HCT116 (cell line): Measurements from ENCODE around the gene RASL11B. TPM values are rescaled to one million over a fixed set of nuclear protein-coding genes. Genes with fewer than 3 reads are reported as not detected.

Source experiments
- ATAC-seq: fragments of 200-7000 bp; cut with Tn5 transposase; 2 replicates; pipeline ENCODE4 v1.9.1; 2020; ENCODE audit warnings: mild to moderate bottlenecking, moderate library complexity
- BruUV-seq: library from RNA; stranded (reverse); fragments of 400-500 nt; replicated peaks from 2 replicates; lab custom pipeline; 2021; lab: Mats Ljungman, UMichigan
- CTCF ChIA-PET: fragments of 300-600 bp; sonication (Branson Sonifier 250); formaldehyde crosslinking; loops from one replicate; lab custom pipeline; 2021; ENCODE audit warnings: antibody characterized with exemption; lab: Charles Lee
- POLR2A ChIA-PET: fragments of 300-600, 350-600 bp; sonication (Branson Sonifier 250); formaldehyde crosslinking; loops from one replicate; lab custom pipeline; 2021; ENCODE audit warnings: antibody characterized with exemption; lab: Charles Lee
- RAD21 ChIA-PET, 2 experiments: fragments of 300-600 bp; sonication (Branson Sonifier 250); formaldehyde crosslinking; loops; one replicate each; lab custom pipeline; 2023; ENCODE audit warnings: low total read pairs in 2 of 2; ENCODE audit not compliant: uncharacterized antibody in 2 of 2, unreplicated experiment in 2 of 2, low non-redundant PET in 1 of 2; lab: Charles Lee
- DNase-seq: peaks from one replicate; pipeline ENCODE4 v3.0.0-alpha.2; 2010; ENCODE audit warnings: low read depth, low spot score
- H2AFZ ChIP-seq: fragments of 200-600 bp; shearing (Covaris generic), sonication (generic); 2 replicates; pipeline ENCODE4 v1.6.1; 2017; ENCODE audit warnings: low read depth, mixed run types, mixed read lengths, antibody characterized with exemption, low read length; ENCODE audit not compliant: poor library complexity, severe bottlenecking
- H3K27ac ChIP-seq: 2 replicates; pipeline ENCODE4 v1.5.1; 2012; ENCODE audit warnings: low read depth, low read length
- H3K27me3 ChIP-seq: fragments of 200-600 bp; sonication (generic); 2 replicates; pipeline ENCODE4 v1.6.1; 2016; ENCODE audit warnings: mixed run types, low read length, mixed read lengths; ENCODE audit not compliant: insufficient read depth
- H3K36me3 ChIP-seq, 2 experiments: fragments of 200-500 bp in 1 of 2; fragments of 200-600 bp in 1 of 2; sonication (Bioruptor generic) in 1 of 2; sonication (generic) in 1 of 2; 2 replicates each; pipeline versions ENCODE4 v1.5.1 to v1.6.1; 2014 to 2016; ENCODE audit warnings: low read length in 2 of 2, inconsistent platforms in 1 of 2, mixed read lengths in 1 of 2, mixed run types in 1 of 2; ENCODE audit not compliant: insufficient read depth in 2 of 2, control insufficient read depth in 1 of 2
- H3K4me1 ChIP-seq, 2 experiments: fragments of 200-600 bp in 1 of 2; sonication (generic) in 1 of 2; 2 replicates each; pipeline versions ENCODE4 v1.5.1 to v1.6.1; 2012 to 2017; ENCODE audit warnings: low read length in 2 of 2, inconsistent platforms in 1 of 2, mild to moderate bottlenecking in 1 of 2, mixed read lengths in 1 of 2, mixed run types in 1 of 2, moderate library complexity in 1 of 2; ENCODE audit not compliant: insufficient read depth in 2 of 2, control insufficient read depth in 1 of 2
- H3K4me2 ChIP-seq: fragments of 200-600 bp; sonication (generic); 2 replicates; pipeline ENCODE4 v1.6.1; 2017; ENCODE audit warnings: mixed run types, low read length, mixed read lengths
- H3K4me3 ChIP-seq, 2 experiments: fragments of 200-600 bp in 1 of 2; sonication (generic) in 1 of 2; replicated peaks in 1 of 2; 2 replicates each; pipeline ENCODE4 v1.5.1; 2011 to 2016; ENCODE audit warnings: low read length in 2 of 2, control low read depth in 1 of 2, low read depth in 1 of 2, mild to moderate bottlenecking in 1 of 2, mixed read lengths in 1 of 2, mixed run types in 1 of 2
- H3K79me2 ChIP-seq: fragments of 200-600 bp; sonication (generic); 2 replicates; pipeline ENCODE4 v1.6.1; 2017; ENCODE audit warnings: mild to moderate bottlenecking, mixed run types, low read length, moderate library complexity, mixed read lengths; ENCODE audit not compliant: insufficient read depth
- H3K9ac ChIP-seq: fragments of 200-600 bp; sonication (generic); 2 replicates; pipeline ENCODE4 v1.6.1; 2016; ENCODE audit warnings: low read length, mixed read lengths
- H3K9me2 ChIP-seq: fragments of 200-600 bp; sonication (generic), shearing (Covaris generic); 2 replicates; pipeline ENCODE4 v1.6.1; 2017; ENCODE audit warnings: mixed run types, mild to moderate bottlenecking, moderate library complexity; ENCODE audit not compliant: insufficient read depth
- H3K9me3 ChIP-seq, 2 experiments: fragments of 200-500 bp in 1 of 2; fragments of 200-600 bp in 1 of 2; sonication (Bioruptor generic) in 1 of 2; sonication (generic) in 1 of 2; 2 replicates each; pipeline ENCODE4 v1.6.1; 2014 to 2017; ENCODE audit warnings: low read length in 2 of 2, mixed read lengths in 2 of 2, inconsistent platforms in 1 of 2, low read depth in 1 of 2, mild to moderate bottlenecking in 1 of 2, mixed run types in 1 of 2, moderate library complexity in 1 of 2; ENCODE audit not compliant: control insufficient read depth in 1 of 2, insufficient read depth in 1 of 2
- H4K20me1 ChIP-seq: fragments of 200-600 bp; sonication (generic), shearing (Covaris generic); 2 replicates; pipeline ENCODE4 v1.6.1; 2017; ENCODE audit warnings: mixed run types, mild to moderate bottlenecking, moderate library complexity; ENCODE audit not compliant: insufficient read depth
- CEBPB ChIP-seq: IDR thresholded peaks from 2 replicates; pipeline ENCODE4 v1.6.1; 2012; ENCODE audit warnings: low read depth
- EGR1 ChIP-seq: IDR thresholded peaks from 2 replicates; pipeline ENCODE4 v1.6.1; 2012; ENCODE audit warnings: low read depth
- EZH2 ChIP-seq: fragments of 200-600 bp; sonication (generic); IDR thresholded peaks from 2 replicates; pipeline ENCODE4 v1.6.1; 2017; ENCODE audit warnings: antibody characterized with exemption, mixed run types
- EZH2phosphoT487 ChIP-seq: fragments of 200-600 bp; IDR thresholded peaks from 2 replicates; pipeline ENCODE4 v1.6.1; 2018; ENCODE audit warnings: antibody characterized with exemption, borderline replicate concordance
- RAD21 ChIP-seq: IDR thresholded peaks from 2 replicates; pipeline ENCODE4 v1.6.1; 2012; ENCODE audit warnings: low read depth, mild to moderate bottlenecking
- SIN3A ChIP-seq: IDR thresholded peaks from 2 replicates; pipeline ENCODE4 v1.6.1; 2012; ENCODE audit warnings: low read depth
- SP1 ChIP-seq: IDR thresholded peaks from 2 replicates; pipeline ENCODE4 v1.6.1; 2012; ENCODE audit warnings: low read depth
- SRF ChIP-seq: IDR thresholded peaks from 2 replicates; pipeline ENCODE4 v1.6.1; 2012; ENCODE audit warnings: low read depth
- intact Hi-C: fragments of 100-400 bp; cut with micrococcal nuclease; formaldehyde crosslinking; loops from 2 replicates; pipeline ENCODE4 v1.10.0; 2022
- total RNA-seq: library from RNA; stranded (reverse); gene quantifications from one replicate; pipeline ENCODE4 v1.2.1, GENCODE V29; 2021; ENCODE audit not compliant: unreplicated experiment
- TF ChIP-seq, protein P1 (sequence below): IDR thresholded peaks from 2 replicates; pipeline ENCODE4 v1.6.1; 2011; ENCODE audit warnings: mild to moderate bottlenecking, low read length, moderate library complexity; ENCODE audit not compliant: insufficient replicate concordance; ENCODE audit errors: extremely low read depth
- TF ChIP-seq, protein P2 (sequence below): IDR thresholded peaks from 2 replicates; pipeline ENCODE4 v1.6.1; 2012
- TF ChIP-seq, protein P3 (sequence below): IDR thresholded peaks from 2 replicates; pipeline ENCODE4 v1.6.1; 2012

RASL11B gene
- total RNA-seq, 1 experiment from 2014 or later = 0.34 TPM

DNA sequence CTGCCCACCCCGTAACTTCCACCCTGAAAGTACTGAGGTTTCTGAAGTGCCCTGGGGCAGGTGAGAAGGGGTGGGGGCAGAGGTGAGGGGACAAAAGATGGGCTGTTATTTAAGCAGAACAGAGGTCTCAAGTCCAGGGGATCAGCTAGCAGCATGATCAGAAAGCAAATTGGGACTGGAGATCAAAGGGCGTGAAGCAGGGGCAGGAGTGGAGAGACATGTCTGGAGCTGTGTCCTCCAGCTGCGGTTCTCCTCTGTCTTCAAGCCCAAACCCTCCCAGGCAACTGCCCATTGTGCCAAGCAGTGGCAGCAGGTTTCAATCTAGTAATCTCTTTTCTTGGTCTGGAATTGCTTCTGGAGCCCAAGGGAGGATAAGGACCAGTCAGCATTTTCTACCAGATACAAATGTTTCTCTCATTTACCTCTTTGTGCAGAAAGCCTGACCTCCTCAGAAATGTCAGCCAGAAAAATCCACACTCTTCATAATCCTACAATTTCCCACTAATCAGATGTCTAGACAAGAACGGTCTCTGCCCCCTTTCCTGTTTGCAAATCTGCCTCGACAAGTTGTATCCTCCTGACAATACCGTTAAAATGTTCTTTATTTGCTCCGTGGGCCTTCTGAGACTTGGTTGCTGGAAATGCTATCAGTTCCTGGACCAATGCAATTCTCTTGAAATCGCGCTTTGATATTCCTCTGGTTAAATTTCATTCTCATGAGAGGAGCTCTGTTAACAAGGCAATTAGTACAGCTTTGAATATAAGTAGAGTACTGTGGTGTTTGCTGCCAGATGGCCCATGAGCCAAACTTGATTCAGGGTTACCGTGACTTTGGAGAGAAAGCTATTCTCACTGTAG, 23.2 kb upstream of the RASL11B start:
- DNase-seq (no peak), ATAC-seq (no peak)
- Histone ChIP-seq H3K36me3 (no peaks in the 10 kb centered on the region), H3K9me3 (no peaks in the 10 kb centered on the region), H2AFZ (no peak overlapping the region), H4K20me1 (no peaks in the 10 kb centered on the region), H3K27me3 (no peaks in the 10 kb centered on the region), H3K9ac (no peak overlapping the region), H3K9me2 (no peaks in the 10 kb centered on the region), H3K4me3 (no peak overlapping the region), H3K79me2 (no peaks in the 10 kb centered on the region), H3K27ac (no peak overlapping the region), H3K4me1 (peaks cover 6 to 14% of the 10 kb centered on the region in 2 experiments; a peak in 2 of 4 replicates), H3K4me2 (no peak overlapping the region)
- RAD21 ChIA-PET = no interaction called here
- CTCF ChIA-PET = no interaction called here
- BruUV-seq = no TSS peak
- TF ChIP-seq CEBPB (no peak), SIN3A (no peak), EZH2 (no peak), SRF (no peak), EGR1 (no peak), SP1 (no peak), EZH2phosphoT487 (no peak), RAD21 (no peak)
- TF ChIP-seq, protein P1, sequence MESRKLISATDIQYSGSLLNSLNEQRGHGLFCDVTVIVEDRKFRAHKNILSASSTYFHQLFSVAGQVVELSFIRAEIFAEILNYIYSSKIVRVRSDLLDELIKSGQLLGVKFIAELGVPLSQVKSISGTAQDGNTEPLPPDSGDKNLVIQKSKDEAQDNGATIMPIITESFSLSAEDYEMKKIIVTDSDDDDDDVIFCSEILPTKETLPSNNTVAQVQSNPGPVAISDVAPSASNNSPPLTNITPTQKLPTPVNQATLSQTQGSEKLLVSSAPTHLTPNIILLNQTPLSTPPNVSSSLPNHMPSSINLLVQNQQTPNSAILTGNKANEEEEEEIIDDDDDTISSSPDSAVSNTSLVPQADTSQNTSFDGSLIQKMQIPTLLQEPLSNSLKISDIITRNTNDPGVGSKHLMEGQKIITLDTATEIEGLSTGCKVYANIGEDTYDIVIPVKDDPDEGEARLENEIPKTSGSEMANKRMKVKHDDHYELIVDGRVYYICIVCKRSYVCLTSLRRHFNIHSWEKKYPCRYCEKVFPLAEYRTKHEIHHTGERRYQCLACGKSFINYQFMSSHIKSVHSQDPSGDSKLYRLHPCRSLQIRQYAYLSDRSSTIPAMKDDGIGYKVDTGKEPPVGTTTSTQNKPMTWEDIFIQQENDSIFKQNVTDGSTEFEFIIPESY = no peak
- TF ChIP-seq, protein P2, sequence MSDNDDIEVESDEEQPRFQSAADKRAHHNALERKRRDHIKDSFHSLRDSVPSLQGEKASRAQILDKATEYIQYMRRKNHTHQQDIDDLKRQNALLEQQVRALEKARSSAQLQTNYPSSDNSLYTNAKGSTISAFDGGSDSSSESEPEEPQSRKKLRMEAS = no peak
- TF ChIP-seq, protein P3, sequence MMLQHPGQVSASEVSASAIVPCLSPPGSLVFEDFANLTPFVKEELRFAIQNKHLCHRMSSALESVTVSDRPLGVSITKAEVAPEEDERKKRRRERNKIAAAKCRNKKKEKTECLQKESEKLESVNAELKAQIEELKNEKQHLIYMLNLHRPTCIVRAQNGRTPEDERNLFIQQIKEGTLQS = no peak
- POLR2A ChIA-PET = no interaction called here
- intact Hi-C loops = no loop called here
